ENCODE results near the gene HDHD2.
"Not testable (repeated sequence)": the region's sequence is repeated elsewhere in the genome, so short reads cannot be mapped to it uniquely, and the experiment has no call there.

The HDHD2 gene

GRCh38 chr18:47150029-47150823 lies at the start of gene HDHD2:
TSS of gene HDHD2 (minus strand) at chr18:47150500. CDS start at chr18:47136439, 14,061 bp downstream.
- in situ Hi-C loops (cut with MboI; ENCODE audit: low sequenced_read_pairs) = no loop called here

GRCh38 chr18:47195961-47196360 lies 45.7 kb upstream of the HDHD2 start:
- in situ Hi-C loops (cut with MboI; ENCODE audit: low sequenced_read_pairs) = not testable (repeated sequence)

- in situ Hi-C loops (cut with MboI; ENCODE audit: low sequenced_read_pairs) = no loop called here
These were observed 41.7 kb upstream of the HDHD2 start for GRCh38 chr18:47191961-47192360.

- in situ Hi-C loops (cut with MboI; ENCODE audit: low sequenced_read_pairs) = no loop called here
These were observed 37.4 kb upstream of the HDHD2 start for GRCh38 chr18:47187721-47188120.

GRCh38 chr18:47184419-47185050 lies 34.2 kb upstream of the HDHD2 start:
- in situ Hi-C loops (cut with MboI; ENCODE audit: low sequenced_read_pairs) = no loop called here

- in situ Hi-C loops (cut with MboI; ENCODE audit: low sequenced_read_pairs) = not testable (repeated sequence)
These were observed 31.9 kb upstream of the HDHD2 start for GRCh38 chr18:47182156-47182555.

- in situ Hi-C loops (cut with MboI; ENCODE audit: low sequenced_read_pairs) = no loop called here
These were observed 30.5 kb upstream of the HDHD2 start for GRCh38 chr18:47180765-47181164.

- in situ Hi-C loops (cut with MboI; ENCODE audit: low sequenced_read_pairs) = no loop called here
These were observed 29.2 kb upstream of the HDHD2 start for GRCh38 chr18:47179520-47179919.

GRCh38 chr18:47175898-47176575 lies 25.7 kb upstream of the HDHD2 start, which contains the start of gene IER3IP1:
TSS of gene IER3IP1 (minus strand) at chr18:47176364. CDS start at chr18:47176277, 87 bp downstream.
- in situ Hi-C loops (cut with MboI; ENCODE audit: low sequenced_read_pairs) = no loop called here

GRCh38 chr18:47175283-47175897 lies 25.1 kb upstream of the HDHD2 start:
- in situ Hi-C loops (cut with MboI; ENCODE audit: low sequenced_read_pairs) = no loop called here

GRCh38 chr18:47174545-47175116 lies 24.3 kb upstream of the HDHD2 start:
- in situ Hi-C loops (cut with MboI; ENCODE audit: low sequenced_read_pairs) = no loop called here

GRCh38 chr18:47172476-47172875 lies 22.2 kb upstream of the HDHD2 start:
- in situ Hi-C loops (cut with MboI; ENCODE audit: low sequenced_read_pairs) = no loop called here

- in situ Hi-C loops (cut with MboI; ENCODE audit: low sequenced_read_pairs) = no loop called here
These were observed 18.6 kb upstream of the HDHD2 start for GRCh38 chr18:47168913-47169312.

GRCh38 chr18:47168509-47168908 lies 18.2 kb upstream of the HDHD2 start:
- in situ Hi-C loops (cut with MboI; ENCODE audit: low sequenced_read_pairs) = no loop called here

GRCh38 chr18:47166294-47166693 lies 16.0 kb upstream of the HDHD2 start:
- in situ Hi-C loops (cut with MboI; ENCODE audit: low sequenced_read_pairs) = no loop called here

- in situ Hi-C loops (cut with MboI; ENCODE audit: low sequenced_read_pairs) = no loop called here
These were observed 12.9 kb upstream of the HDHD2 start for GRCh38 chr18:47163241-47163640.

GRCh38 chr18:47160256-47160655 lies 10.0 kb upstream of the HDHD2 start:
- in situ Hi-C loops (cut with MboI; ENCODE audit: low sequenced_read_pairs) = no loop called here

GRCh38 chr18:47158404-47158803 lies 8.1 kb upstream of the HDHD2 start:
- in situ Hi-C loops (cut with MboI; ENCODE audit: low sequenced_read_pairs) = not testable (repeated sequence)

- in situ Hi-C loops (cut with MboI; ENCODE audit: low sequenced_read_pairs) = no loop called here
These were observed 1.1 kb upstream of the HDHD2 start for GRCh38 chr18:47151439-47151838.

- in situ Hi-C loops (cut with MboI; ENCODE audit: low sequenced_read_pairs) = no loop called here
These were observed 595 bp upstream of the HDHD2 start for GRCh38 chr18:47150824-47151366.

Data from HL-60/S4 (cell line).